HepG2 (cell line): ENCODE data around the gene SFR1. TPM values are rescaled to one million over a fixed set of nuclear protein-coding genes. Genes with fewer than 3 reads are reported as not detected.
A peak's percentile ranks its signal among the peaks of the same experiment; 100 is the strongest.

Experiments used
- ATF7 ChIP-seq, 2 experiments: fragments of 450-650 bp in 1 of 2; sonication (generic) in 1 of 2; formaldehyde crosslinking in 1 of 2; IDR thresholded peaks; 2 replicates each; pipeline versions ENCODE4 v1.4.0 to v1.6.1; 2016 to 2020; ENCODE audit warnings: antibody characterized with exemption in 1 of 2, mild to moderate bottlenecking in 1 of 2, missing genetic modification reagents in 1 of 2
- CBFB ChIP-seq: sonication (generic); formaldehyde crosslinking; IDR thresholded peaks from 2 replicates; pipeline ENCODE4 v1.4.0; 2020; ENCODE audit warnings: missing genetic modification reagents
- EED ChIP-seq: sonication (generic); formaldehyde crosslinking; IDR thresholded peaks from 2 replicates; pipeline ENCODE4 v1.5.0; 2020; ENCODE audit warnings: mild to moderate bottlenecking, missing genetic modification reagents
- EHMT2 ChIP-seq: fragments of 200-600 bp; sonication (generic); IDR thresholded peaks from 2 replicates; pipeline ENCODE4 v1.7.0; 2017; ENCODE audit warnings: antibody characterized with exemption, low read depth, low read length, borderline replicate concordance
- HDAC1 ChIP-seq: sonication (generic); formaldehyde crosslinking; IDR thresholded peaks from 2 replicates; pipeline ENCODE4 v1.5.1; 2020; ENCODE audit warnings: mild to moderate bottlenecking, missing genetic modification reagents
- HIVEP1 ChIP-seq: sonication (generic); formaldehyde crosslinking; IDR thresholded peaks from 2 replicates; pipeline ENCODE4 v1.4.0; 2020; ENCODE audit warnings: mild to moderate bottlenecking, missing genetic modification reagents
- KAT2B ChIP-seq: fragments of 150-350 bp; IDR thresholded peaks from 2 replicates; pipeline ENCODE4 v1.6.1; 2014; ENCODE audit warnings: low read depth, low read length, borderline replicate concordance
- LCORL ChIP-seq, 2 experiments: fragments of 450-650 bp in 1 of 2; sonication (generic) in 1 of 2; formaldehyde crosslinking in 1 of 2; IDR thresholded peaks; 2 replicates each; pipeline versions ENCODE4 v1.5.0 to v1.6.1; 2017 to 2020; ENCODE audit warnings: antibody characterized with exemption in 1 of 2, missing genetic modification reagents in 1 of 2
- MYNN ChIP-seq: sonication (generic); formaldehyde crosslinking; IDR thresholded peaks from 2 replicates; pipeline ENCODE4 v1.4.0; 2020; ENCODE audit warnings: mild to moderate bottlenecking, low read depth, missing genetic modification reagents
- NKX3-1 ChIP-seq: sonication (generic); formaldehyde crosslinking; IDR thresholded peaks from 2 replicates; pipeline ENCODE4 v1.5.0; 2020; ENCODE audit warnings: missing genetic modification reagents
- RELA ChIP-seq: sonication (generic); formaldehyde crosslinking; IDR thresholded peaks from 2 replicates; pipeline ENCODE4 v1.4.0; 2020; ENCODE audit warnings: missing genetic modification reagents
- RORA ChIP-seq: sonication (generic); formaldehyde crosslinking; IDR thresholded peaks from 2 replicates; pipeline ENCODE4 v1.5.0; 2020; ENCODE audit warnings: mild to moderate bottlenecking, missing genetic modification reagents, moderate library complexity
- RXRB ChIP-seq: IDR thresholded peaks from 2 replicates; pipeline ENCODE4 v1.6.1; 2016; ENCODE audit warnings: borderline replicate concordance, missing genetic modification reagents, missing compliant biosample characterization
- SCMH1 ChIP-seq: sonication (generic); formaldehyde crosslinking; IDR thresholded peaks from 2 replicates; pipeline ENCODE4 v1.9.0; 2021; ENCODE audit warnings: missing genetic modification reagents, mild to moderate bottlenecking, borderline replicate concordance
- SOX5 ChIP-seq: IDR thresholded peaks from 2 replicates; pipeline ENCODE4 v1.6.1; 2016; ENCODE audit warnings: borderline replicate concordance
- ZBTB7B ChIP-seq: sonication (generic); formaldehyde crosslinking; IDR thresholded peaks from 2 replicates; pipeline ENCODE4 v1.4.0; 2020; ENCODE audit warnings: missing genetic modification reagents
- ZNF20 ChIP-seq: sonication (generic); formaldehyde crosslinking; IDR thresholded peaks from 2 replicates; pipeline ENCODE4 v1.4.0; 2020; ENCODE audit warnings: mild to moderate bottlenecking, moderate library complexity, missing genetic modification reagents
- ZNF354B ChIP-seq: sonication (generic); formaldehyde crosslinking; IDR thresholded peaks from 2 replicates; pipeline ENCODE4 v1.8.0; 2022; ENCODE audit warnings: mild to moderate bottlenecking, missing genetic modification reagents
- ZNF773 ChIP-seq: sonication (generic); formaldehyde crosslinking; IDR thresholded peaks from 2 replicates; pipeline ENCODE4 v1.4.0; 2020; ENCODE audit warnings: missing genetic modification reagents, borderline replicate concordance
- ZSCAN25 ChIP-seq: sonication (generic); formaldehyde crosslinking; IDR thresholded peaks from 2 replicates; pipeline ENCODE4 v1.8.0; 2022; ENCODE audit warnings: mild to moderate bottlenecking, missing genetic modification reagents
- polyA plus RNA-seq, 8 experiments: library from polyadenylated mRNA; depleted of rRNA in 3 of 8; stranded (reverse) in 7 of 8; unstranded in 1 of 8; fragments of >200 nt; fragmentation: Illumina TruSeq in 4 of 8; extraction: Trizol in 4 of 8; gene quantifications; 2 replicates each; pipeline versions ENCODE4 v1.2.1 to v1.2.3, GENCODE V29; 2011 to 2016; ENCODE audit warnings: low read depth in 4 of 8, missing spikeins in 1 of 8, mixed read lengths in 1 of 8; ENCODE audit not compliant: insufficient read depth in 1 of 8
- total RNA-seq, 5 experiments: library from RNA; depleted of rRNA; stranded (reverse); fragments of >200 nt; fragmentation: Illumina TruSeq; extraction: Trizol; gene quantifications; 2 replicates each; pipeline ENCODE4 v1.2.3, GENCODE V29; 2016; ENCODE audit warnings: low read depth in 1 of 5
- TF ChIP-seq, protein P1 (sequence below): fragments of 450-650 bp; IDR thresholded peaks from 2 replicates; pipeline ENCODE4 v1.6.1; 2016
- TF ChIP-seq, protein P2 (sequence below): sonication (generic); formaldehyde crosslinking; IDR thresholded peaks from 2 replicates; pipeline ENCODE4 v1.9.0; 2021; ENCODE audit warnings: missing genetic modification reagents, mild to moderate bottlenecking, borderline replicate concordance
- TF ChIP-seq, protein P3 (sequence below): sonication (generic); formaldehyde crosslinking; IDR thresholded peaks from 2 replicates; pipeline ENCODE4 v1.4.0; 2020; ENCODE audit warnings: missing genetic modification reagents

SFR1 gene
- total and polyA plus RNA-seq, 2 of the 13 experiments (the other 11 are each of a cell fraction or from before 2014, with no cell fraction given): 2.2 to 6.1 TPM

GRCh38 chr10:104121485-104122224, at the start of gene SFR1 (continued):
- TF ChIP-seq RXRB (CRISPR knock-in tag) (peak; percentile 41; the same call in 1 of the 2 replicates), EED (CRISPR knock-in tag) (no peak), ATF7 (IDR thresholded peaks at IDR 0.05) (no peak), ATF7 (CRISPR knock-in tag; IDR thresholded peaks at IDR 0.05) (no peak), MYNN (no peak), CBFB (CRISPR knock-in tag) (0 out of 2 replicates have a peak, but pooled peaks have one; percentile 16), SCMH1 (CRISPR knock-in tag) (no peak), ZBTB7B (CRISPR knock-in tag) (no peak), RORA (CRISPR knock-in tag) (no peak), HDAC1 (peak; percentile 85), KAT2B (0 out of 2 replicates have a peak, but pooled peaks have one; percentile 53), SOX5 (peak; percentile 13; the same call in 1 of the 2 replicates), EHMT2 (no peak), HIVEP1 (CRISPR knock-in tag) (peak; percentile 97), ZNF773 (CRISPR knock-in tag) (no peak), NKX3-1 (CRISPR knock-in tag) (no peak), LCORL (IDR thresholded peaks at IDR 0.05) (no peak), LCORL (CRISPR knock-in tag; IDR thresholded peaks at IDR 0.05) (0 out of 2 replicates have a peak, but pooled peaks have one; percentile 24), ZNF354B (CRISPR knock-in tag) (no peak), ZSCAN25 (CRISPR knock-in tag) (no peak; the same call in 1 of the 2 replicates), ZNF20 (CRISPR knock-in tag) (no peak), RELA (CRISPR knock-in tag) (no peak)
- TF ChIP-seq, protein P1, sequence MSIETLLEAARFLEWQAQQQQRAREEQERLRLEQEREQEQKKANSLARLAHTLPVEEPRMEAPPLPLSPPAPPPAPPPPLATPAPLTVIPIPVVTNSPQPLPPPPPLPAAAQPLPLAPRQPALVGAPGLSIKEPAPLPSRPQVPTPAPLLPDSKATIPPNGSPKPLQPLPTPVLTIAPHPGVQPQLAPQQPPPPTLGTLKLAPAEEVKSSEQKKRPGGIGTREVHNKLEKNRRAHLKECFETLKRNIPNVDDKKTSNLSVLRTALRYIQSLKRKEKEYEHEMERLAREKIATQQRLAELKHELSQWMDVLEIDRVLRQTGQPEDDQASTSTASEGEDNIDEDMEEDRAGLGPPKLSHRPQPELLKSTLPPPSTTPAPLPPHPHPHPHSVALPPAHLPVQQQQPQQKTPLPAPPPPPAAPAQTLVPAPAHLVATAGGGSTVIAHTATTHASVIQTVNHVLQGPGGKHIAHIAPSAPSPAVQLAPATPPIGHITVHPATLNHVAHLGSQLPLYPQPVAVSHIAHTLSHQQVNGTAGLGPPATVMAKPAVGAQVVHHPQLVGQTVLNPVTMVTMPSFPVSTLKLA: peak; percentile 35
- TF ChIP-seq, protein P2, sequence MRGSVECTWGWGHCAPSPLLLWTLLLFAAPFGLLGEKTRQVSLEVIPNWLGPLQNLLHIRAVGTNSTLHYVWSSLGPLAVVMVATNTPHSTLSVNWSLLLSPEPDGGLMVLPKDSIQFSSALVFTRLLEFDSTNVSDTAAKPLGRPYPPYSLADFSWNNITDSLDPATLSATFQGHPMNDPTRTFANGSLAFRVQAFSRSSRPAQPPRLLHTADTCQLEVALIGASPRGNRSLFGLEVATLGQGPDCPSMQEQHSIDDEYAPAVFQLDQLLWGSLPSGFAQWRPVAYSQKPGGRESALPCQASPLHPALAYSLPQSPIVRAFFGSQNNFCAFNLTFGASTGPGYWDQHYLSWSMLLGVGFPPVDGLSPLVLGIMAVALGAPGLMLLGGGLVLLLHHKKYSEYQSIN (CRISPR knock-in tag): no peak
- TF ChIP-seq, protein P3, sequence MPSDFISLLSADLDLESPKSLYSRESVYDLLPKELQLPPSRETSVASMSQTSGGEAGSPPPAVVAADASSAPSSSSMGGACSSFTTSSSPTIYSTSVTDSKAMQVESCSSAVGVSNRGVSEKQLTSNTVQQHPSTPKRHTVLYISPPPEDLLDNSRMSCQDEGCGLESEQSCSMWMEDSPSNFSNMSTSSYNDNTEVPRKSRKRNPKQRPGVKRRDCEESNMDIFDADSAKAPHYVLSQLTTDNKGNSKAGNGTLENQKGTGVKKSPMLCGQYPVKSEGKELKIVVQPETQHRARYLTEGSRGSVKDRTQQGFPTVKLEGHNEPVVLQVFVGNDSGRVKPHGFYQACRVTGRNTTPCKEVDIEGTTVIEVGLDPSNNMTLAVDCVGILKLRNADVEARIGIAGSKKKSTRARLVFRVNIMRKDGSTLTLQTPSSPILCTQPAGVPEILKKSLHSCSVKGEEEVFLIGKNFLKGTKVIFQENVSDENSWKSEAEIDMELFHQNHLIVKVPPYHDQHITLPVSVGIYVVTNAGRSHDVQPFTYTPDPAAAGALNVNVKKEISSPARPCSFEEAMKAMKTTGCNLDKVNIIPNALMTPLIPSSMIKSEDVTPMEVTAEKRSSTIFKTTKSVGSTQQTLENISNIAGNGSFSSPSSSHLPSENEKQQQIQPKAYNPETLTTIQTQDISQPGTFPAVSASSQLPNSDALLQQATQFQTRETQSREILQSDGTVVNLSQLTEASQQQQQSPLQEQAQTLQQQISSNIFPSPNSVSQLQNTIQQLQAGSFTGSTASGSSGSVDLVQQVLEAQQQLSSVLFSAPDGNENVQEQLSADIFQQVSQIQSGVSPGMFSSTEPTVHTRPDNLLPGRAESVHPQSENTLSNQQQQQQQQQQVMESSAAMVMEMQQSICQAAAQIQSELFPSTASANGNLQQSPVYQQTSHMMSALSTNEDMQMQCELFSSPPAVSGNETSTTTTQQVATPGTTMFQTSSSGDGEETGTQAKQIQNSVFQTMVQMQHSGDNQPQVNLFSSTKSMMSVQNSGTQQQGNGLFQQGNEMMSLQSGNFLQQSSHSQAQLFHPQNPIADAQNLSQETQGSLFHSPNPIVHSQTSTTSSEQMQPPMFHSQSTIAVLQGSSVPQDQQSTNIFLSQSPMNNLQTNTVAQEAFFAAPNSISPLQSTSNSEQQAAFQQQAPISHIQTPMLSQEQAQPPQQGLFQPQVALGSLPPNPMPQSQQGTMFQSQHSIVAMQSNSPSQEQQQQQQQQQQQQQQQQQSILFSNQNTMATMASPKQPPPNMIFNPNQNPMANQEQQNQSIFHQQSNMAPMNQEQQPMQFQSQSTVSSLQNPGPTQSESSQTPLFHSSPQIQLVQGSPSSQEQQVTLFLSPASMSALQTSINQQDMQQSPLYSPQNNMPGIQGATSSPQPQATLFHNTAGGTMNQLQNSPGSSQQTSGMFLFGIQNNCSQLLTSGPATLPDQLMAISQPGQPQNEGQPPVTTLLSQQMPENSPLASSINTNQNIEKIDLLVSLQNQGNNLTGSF (CRISPR knock-in tag): no peak; the same call in 1 of the 2 replicates
